DOHH2 (cell line): ENCODE measurements around the gene RYR2.

Source experiments
- H3F3A ChIP-seq: fragments of 200-600 bp; sonication (generic), shearing (Covaris generic); 2 replicates; pipeline ENCODE4 v1.6.0; 2016; ENCODE audit warnings: antibody characterized with exemption, mild to moderate bottlenecking; ENCODE audit not compliant: control insufficient read depth, insufficient read depth
- H3K27ac ChIP-seq: fragments of 200-600 bp; sonication (generic); 2 replicates; pipeline ENCODE4 v1.5.1; 2014; ENCODE audit warnings: low read depth, mild to moderate bottlenecking, low read length, moderate library complexity
- H3K27me3 ChIP-seq: fragments of 200-600 bp; sonication (generic); 2 replicates; pipeline ENCODE4 v1.6.1; 2014; ENCODE audit warnings: mild to moderate bottlenecking, low read length, mixed read lengths; ENCODE audit not compliant: control insufficient read depth
- H3K36me3 ChIP-seq: fragments of 200-600 bp; sonication (generic); 2 replicates; pipeline ENCODE4 v1.6.1; 2014; ENCODE audit warnings: mild to moderate bottlenecking, low read length, moderate library complexity, mixed read lengths; ENCODE audit not compliant: control insufficient read depth
- H3K4me1 ChIP-seq: fragments of 200-600 bp; sonication (generic); 2 replicates; pipeline ENCODE4 v1.6.1; 2014; ENCODE audit warnings: mild to moderate bottlenecking, low read length, mixed read lengths; ENCODE audit not compliant: control insufficient read depth
- H3K4me2 ChIP-seq: fragments of 200-600 bp; sonication (generic); 2 replicates; pipeline ENCODE4 v1.6.0; 2014; ENCODE audit warnings: mild to moderate bottlenecking, low read length, moderate library complexity
- H3K4me3 ChIP-seq: fragments of 200-600 bp; sonication (generic); 2 replicates; pipeline ENCODE4 v1.5.1; 2014; ENCODE audit warnings: mild to moderate bottlenecking, low read length, mixed read lengths
- H3K79me2 ChIP-seq: fragments of 200-600 bp; sonication (generic); 2 replicates; pipeline ENCODE4 v1.6.1; 2014; ENCODE audit warnings: mild to moderate bottlenecking, low read length, mixed read lengths; ENCODE audit not compliant: control insufficient read depth
- H3K9me2 ChIP-seq: fragments of 200-600 bp; sonication (generic); replicated peaks from 2 replicates; pipeline ENCODE4 v1.6.1; 2014; ENCODE audit warnings: mild to moderate bottlenecking, low read length, mixed read lengths; ENCODE audit not compliant: control insufficient read depth
- H3K9me3 ChIP-seq: fragments of 200-600 bp; sonication (generic); 2 replicates; pipeline ENCODE4 v1.6.1; 2014; ENCODE audit warnings: antibody characterized with exemption, low read length, mixed read lengths; ENCODE audit not compliant: control insufficient read depth, insufficient read depth
- H4K20me1 ChIP-seq: fragments of 200-600 bp; sonication (generic); 2 replicates; pipeline ENCODE4 v1.6.0; 2014; ENCODE audit warnings: low read depth, mild to moderate bottlenecking, antibody characterized with exemption, low read length, moderate library complexity; ENCODE audit not compliant: control insufficient read depth, insufficient read depth
- EZH2phosphoT487 ChIP-seq: fragments of 200-600 bp; sonication (generic); IDR thresholded peaks from 2 replicates; pipeline ENCODE4 v1.6.1; 2017; ENCODE audit warnings: borderline replicate concordance, mild to moderate bottlenecking, antibody characterized with exemption, low read length, moderate library complexity, mixed read lengths
- TF ChIP-seq, protein P1 (sequence below): fragments of 200-600 bp; sonication (generic); IDR thresholded peaks from one replicate; pipeline ENCODE4 v1.5.1; 2014; ENCODE audit warnings: antibody characterized with exemption, mild to moderate bottlenecking, low read depth, low read length; ENCODE audit not compliant: poor library complexity, severe bottlenecking

Gene RYR2

DNA sequence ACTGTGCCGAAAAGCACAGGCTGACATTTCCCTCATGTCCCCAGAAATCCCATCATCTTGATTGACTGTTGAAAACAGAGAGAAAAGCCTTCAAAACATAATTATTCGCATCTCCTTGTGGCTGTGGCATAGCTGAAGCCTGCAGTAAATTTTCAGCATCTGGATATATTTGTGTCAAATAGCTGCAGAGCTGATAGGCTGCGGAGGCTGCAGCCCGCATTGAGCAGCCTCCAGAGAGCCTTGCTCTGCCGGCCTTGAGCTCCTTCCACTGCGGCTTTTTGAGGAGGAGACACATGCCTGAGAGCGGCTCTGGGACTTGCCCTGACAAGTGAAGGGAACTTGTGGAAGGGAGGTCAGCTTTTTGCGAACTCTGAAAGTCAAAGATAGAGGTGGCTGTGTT lies 144.7 kb downstream of the RYR2 start:
- H3K36me3 ChIP-seq: no peaks in the 10 kb centered on the region
- no peaks in the 10 kb centered on the region for H3K4me1 ChIP-seq
- no peak for TF ChIP-seq EZH2phosphoT487
- H3F3A ChIP-seq: no peaks in the 10 kb centered on the region
- H4K20me1 ChIP-seq: no peaks in the 10 kb centered on the region
- H3K4me2 ChIP-seq: no peak overlapping the region
- H3K4me3 ChIP-seq: no peak overlapping the region
- H3K9me3 ChIP-seq: no peaks in the 10 kb centered on the region
- no peaks in the 10 kb centered on the region for H3K9me2 ChIP-seq
- no peaks in the 10 kb centered on the region for H3K79me2 ChIP-seq
- no peaks in the 10 kb centered on the region for H3K27me3 ChIP-seq
- no peak overlapping the region for H3K27ac ChIP-seq

DNA sequence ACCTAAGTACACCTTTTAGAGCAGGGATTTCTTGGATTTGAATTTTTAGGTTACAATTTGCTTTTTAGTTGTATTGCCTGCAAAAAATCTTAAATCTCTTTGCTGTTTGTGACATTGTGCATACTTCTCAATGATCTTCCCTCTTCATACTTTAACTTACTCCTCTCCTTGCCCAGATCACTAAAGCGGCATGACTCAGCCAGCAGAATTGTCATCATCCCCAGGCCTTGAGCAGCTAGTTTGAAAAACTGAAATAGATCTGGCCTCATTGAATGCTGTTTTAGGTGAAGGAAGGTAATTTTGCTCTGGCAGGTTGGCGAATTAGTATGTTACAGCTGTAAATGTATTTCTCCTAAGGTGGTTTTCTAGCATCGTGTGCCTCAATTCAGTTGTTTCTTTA lies 145.9 kb downstream of the RYR2 start:
- H3F3A ChIP-seq: no peaks in the 10 kb centered on the region
- H4K20me1 ChIP-seq: no peaks in the 10 kb centered on the region
- H3K4me3 ChIP-seq: no peak overlapping the region
- H3K79me2 ChIP-seq: no peaks in the 10 kb centered on the region
- no peak overlapping the region for H3K4me2 ChIP-seq
- H3K27me3 ChIP-seq: no peaks in the 10 kb centered on the region
- H3K9me3 ChIP-seq: no peaks in the 10 kb centered on the region
- no peak for TF ChIP-seq EZH2phosphoT487
- TF ChIP-seq, protein P1, sequence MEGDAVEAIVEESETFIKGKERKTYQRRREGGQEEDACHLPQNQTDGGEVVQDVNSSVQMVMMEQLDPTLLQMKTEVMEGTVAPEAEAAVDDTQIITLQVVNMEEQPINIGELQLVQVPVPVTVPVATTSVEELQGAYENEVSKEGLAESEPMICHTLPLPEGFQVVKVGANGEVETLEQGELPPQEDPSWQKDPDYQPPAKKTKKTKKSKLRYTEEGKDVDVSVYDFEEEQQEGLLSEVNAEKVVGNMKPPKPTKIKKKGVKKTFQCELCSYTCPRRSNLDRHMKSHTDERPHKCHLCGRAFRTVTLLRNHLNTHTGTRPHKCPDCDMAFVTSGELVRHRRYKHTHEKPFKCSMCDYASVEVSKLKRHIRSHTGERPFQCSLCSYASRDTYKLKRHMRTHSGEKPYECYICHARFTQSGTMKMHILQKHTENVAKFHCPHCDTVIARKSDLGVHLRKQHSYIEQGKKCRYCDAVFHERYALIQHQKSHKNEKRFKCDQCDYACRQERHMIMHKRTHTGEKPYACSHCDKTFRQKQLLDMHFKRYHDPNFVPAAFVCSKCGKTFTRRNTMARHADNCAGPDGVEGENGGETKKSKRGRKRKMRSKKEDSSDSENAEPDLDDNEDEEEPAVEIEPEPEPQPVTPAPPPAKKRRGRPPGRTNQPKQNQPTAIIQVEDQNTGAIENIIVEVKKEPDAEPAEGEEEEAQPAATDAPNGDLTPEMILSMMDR: no peak
- no peaks in the 10 kb centered on the region for H3K4me1 ChIP-seq
- no peaks in the 10 kb centered on the region for H3K36me3 ChIP-seq
- H3K9me2 ChIP-seq: no peaks in the 10 kb centered on the region
- no peak overlapping the region for H3K27ac ChIP-seq

DNA sequence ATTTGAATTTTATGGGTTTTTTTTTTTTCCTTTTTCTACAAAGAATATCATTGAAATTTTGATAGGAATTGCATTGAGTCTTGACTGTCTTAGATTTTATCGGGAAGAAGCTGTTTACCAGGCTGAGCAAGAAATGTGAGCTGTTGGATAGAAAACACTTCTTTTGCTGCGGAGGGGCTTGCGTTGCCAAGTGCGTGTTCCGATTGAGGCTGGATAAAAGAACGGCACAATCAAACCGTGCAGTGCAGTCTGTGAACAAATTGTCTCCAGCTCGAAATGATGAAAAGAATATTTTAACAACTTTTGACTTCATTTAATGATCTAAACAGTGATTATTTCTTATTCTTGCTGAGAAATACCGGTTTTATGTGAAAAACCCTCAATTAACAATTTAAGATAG lies 149.4 kb downstream of the RYR2 start:
- Histone ChIP-seq H3K27ac (no peak overlapping the region), H3K9me2 (no peaks in the 10 kb centered on the region), H3K36me3 (no peaks in the 10 kb centered on the region), H3K27me3 (no peaks in the 10 kb centered on the region), H3K4me1 (no peaks in the 10 kb centered on the region), H3F3A (no peaks in the 10 kb centered on the region), H3K9me3 (no peaks in the 10 kb centered on the region), H4K20me1 (no peaks in the 10 kb centered on the region), H3K79me2 (no peaks in the 10 kb centered on the region), H3K4me2 (no peak overlapping the region), H3K4me3 (no peak overlapping the region)
- no peak for TF ChIP-seq EZH2phosphoT487
- TF ChIP-seq, protein P1: no peak

DNA sequence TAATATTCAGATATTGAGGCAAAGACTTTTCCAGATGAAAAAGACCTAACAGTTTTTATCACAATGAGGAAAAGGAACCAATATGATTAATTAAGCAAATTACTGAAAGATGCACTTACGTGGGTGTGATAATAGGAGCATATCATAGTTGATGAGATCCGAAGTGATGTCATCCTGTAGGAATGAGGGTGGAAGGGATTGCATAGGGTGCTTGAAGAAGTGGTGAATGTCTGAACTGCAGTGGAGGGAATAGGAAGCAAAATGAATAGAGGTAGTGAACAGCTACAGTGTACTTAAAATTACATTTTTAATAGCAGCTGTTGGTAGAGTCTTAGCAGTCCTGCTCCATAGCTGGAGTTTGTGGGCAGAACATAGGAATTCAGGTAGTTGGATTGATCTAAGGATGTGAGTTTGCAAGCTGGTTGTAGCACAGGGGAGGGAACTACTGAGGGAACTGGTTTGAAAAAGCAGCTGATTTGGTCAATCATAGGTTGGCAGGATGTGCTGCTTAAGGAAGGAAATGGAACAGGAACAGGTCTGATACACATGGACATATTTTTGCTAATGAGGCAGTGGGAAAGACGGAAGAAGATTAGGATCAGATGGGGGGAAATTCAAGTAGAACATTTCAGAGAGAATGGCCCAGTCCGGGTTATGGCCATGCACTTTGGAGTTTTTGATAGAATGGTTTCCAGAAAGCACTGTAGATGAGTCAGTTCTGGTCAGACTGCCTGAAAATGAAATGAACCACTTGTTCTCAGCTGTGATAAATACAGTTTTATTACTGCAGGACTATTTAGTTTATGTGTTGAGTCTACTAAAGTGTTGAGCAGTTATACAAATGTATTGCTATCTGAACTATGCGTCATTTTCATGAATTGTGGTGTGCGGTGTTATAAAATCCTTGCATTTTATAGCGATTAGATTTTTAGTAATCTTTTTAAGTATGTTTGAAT lies 155.8 kb downstream of the RYR2 start:
- Histone ChIP-seq H3K36me3 (no peaks in the 10 kb centered on the region), H3K27ac (no peak overlapping the region), H3K9me2 (no peaks in the 10 kb centered on the region), H3K4me1 (no peaks in the 10 kb centered on the region), H3K27me3 (no peaks in the 10 kb centered on the region), H3K4me3 (no peak overlapping the region), H3K4me2 (no peak overlapping the region), H4K20me1 (no peaks in the 10 kb centered on the region), H3F3A (no peaks in the 10 kb centered on the region), H3K9me3 (no peaks in the 10 kb centered on the region), H3K79me2 (no peaks in the 10 kb centered on the region)
- no peak for TF ChIP-seq EZH2phosphoT487
- TF ChIP-seq, protein P1: no peak
